ENCODE measurements around the gene CPNE7.

DNA sequence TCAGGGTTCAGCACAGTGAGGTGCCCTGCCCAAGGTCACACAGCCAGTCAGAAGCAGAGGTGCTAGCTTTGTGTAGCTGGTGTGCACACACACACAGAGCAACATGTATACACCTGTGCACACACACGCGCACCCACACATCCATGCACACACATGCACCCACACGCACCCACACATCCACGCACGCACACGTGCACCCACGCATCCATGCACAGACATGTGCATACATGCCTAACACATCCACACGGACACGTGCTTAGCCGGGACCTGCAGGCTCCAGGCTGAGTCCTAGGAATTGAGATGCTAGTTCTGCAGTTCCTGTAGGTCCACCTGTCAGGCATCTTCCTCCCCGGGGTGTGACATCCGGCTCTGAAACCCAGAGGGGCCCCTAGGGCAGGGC, 24.9 kb downstream of the CPNE7 start:
- TF ChIP-seq, protein P1, sequence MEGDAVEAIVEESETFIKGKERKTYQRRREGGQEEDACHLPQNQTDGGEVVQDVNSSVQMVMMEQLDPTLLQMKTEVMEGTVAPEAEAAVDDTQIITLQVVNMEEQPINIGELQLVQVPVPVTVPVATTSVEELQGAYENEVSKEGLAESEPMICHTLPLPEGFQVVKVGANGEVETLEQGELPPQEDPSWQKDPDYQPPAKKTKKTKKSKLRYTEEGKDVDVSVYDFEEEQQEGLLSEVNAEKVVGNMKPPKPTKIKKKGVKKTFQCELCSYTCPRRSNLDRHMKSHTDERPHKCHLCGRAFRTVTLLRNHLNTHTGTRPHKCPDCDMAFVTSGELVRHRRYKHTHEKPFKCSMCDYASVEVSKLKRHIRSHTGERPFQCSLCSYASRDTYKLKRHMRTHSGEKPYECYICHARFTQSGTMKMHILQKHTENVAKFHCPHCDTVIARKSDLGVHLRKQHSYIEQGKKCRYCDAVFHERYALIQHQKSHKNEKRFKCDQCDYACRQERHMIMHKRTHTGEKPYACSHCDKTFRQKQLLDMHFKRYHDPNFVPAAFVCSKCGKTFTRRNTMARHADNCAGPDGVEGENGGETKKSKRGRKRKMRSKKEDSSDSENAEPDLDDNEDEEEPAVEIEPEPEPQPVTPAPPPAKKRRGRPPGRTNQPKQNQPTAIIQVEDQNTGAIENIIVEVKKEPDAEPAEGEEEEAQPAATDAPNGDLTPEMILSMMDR (IDR thresholded peaks at IDR 0.05; ENCODE audit: low read depth, low read length, poor library complexity, severe bottlenecking) = no peak
- no peak for TF ChIP-seq EZH2phosphoT487 (IDR thresholded peaks at IDR 0.05; ENCODE audit: borderline replicate concordance, low read length)

All from DOHH2 (cell line).